ENCODE measurements around the gene TYR. TPM values are rescaled to one million over a fixed set of nuclear protein-coding genes. Genes with fewer than 3 reads are reported as not detected.
"Not testable (repeated sequence)": the region's sequence is repeated elsewhere in the genome, so short reads cannot be mapped to it uniquely, and the experiment has no call there.

The TYR gene
- total RNA-seq, 1 donor from 2014 or later: not detected

GRCh38 chr11:89205378-89205777 is 27.7 kb downstream of the TYR start:
- H3K27me3 Mint-ChIP-seq: no peaks in the 10 kb centered on the region
- H3K36me3 Mint-ChIP-seq (ENCODE audit: insufficient read depth): no peaks in the 10 kb centered on the region
- no peak for DNase-seq (ENCODE audit: low spot score, unreplicated experiment)
- TF ChIP-seq, protein P1, sequence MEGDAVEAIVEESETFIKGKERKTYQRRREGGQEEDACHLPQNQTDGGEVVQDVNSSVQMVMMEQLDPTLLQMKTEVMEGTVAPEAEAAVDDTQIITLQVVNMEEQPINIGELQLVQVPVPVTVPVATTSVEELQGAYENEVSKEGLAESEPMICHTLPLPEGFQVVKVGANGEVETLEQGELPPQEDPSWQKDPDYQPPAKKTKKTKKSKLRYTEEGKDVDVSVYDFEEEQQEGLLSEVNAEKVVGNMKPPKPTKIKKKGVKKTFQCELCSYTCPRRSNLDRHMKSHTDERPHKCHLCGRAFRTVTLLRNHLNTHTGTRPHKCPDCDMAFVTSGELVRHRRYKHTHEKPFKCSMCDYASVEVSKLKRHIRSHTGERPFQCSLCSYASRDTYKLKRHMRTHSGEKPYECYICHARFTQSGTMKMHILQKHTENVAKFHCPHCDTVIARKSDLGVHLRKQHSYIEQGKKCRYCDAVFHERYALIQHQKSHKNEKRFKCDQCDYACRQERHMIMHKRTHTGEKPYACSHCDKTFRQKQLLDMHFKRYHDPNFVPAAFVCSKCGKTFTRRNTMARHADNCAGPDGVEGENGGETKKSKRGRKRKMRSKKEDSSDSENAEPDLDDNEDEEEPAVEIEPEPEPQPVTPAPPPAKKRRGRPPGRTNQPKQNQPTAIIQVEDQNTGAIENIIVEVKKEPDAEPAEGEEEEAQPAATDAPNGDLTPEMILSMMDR (IDR thresholded peaks at IDR 0.05; ENCODE audit: unreplicated experiment): no peak
- H3K4me3 Mint-ChIP-seq (ENCODE audit: low read depth): no peak overlapping the region
- H3K4me1 Mint-ChIP-seq (ENCODE audit: low read depth): no peaks in the 10 kb centered on the region
- no peak overlapping the region for H3K27ac Mint-ChIP-seq
- no peaks in the 10 kb centered on the region for H3K9me3 Mint-ChIP-seq (ENCODE audit: low read depth)

DNA sequence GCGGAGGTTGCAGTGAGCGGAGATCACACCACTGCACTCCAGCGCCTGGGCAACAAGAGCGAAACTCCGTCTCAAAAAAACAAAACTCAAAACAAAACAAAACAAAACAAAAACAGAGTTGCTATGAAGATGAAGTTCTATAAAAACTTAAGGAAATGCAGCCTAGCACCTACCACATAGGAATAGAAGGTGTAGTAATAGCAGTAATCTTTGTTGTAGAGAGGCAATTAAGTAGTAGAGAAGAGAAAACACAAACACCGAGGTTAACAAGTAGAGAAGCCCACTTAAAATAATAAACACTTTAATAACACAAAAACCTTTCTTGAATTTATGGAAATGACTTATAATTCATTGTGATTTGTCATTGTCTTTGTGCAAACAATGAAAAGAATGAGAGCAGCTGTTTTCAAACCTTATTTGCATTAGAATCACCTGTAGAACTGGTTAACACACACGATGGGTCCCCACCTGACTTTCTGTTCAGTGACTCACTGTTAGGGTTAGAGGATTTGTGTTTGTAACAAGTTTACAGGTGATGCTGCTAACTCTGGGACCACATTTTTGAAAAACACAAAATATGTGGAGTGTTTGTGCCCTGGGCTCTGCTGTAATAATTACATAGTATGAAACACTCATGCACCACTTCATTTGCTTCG is 43.1 kb downstream of the TYR start:
- H3K4me3 Mint-ChIP-seq (ENCODE audit: low read depth): no peak overlapping the region
- DNase-seq (ENCODE audit: low spot score, unreplicated experiment): no peak
- H3K27me3 Mint-ChIP-seq: no peaks in the 10 kb centered on the region
- no peak overlapping the region for H3K27ac Mint-ChIP-seq
- TF ChIP-seq, protein P1 (IDR thresholded peaks at IDR 0.05; ENCODE audit: unreplicated experiment): no peak
- no peaks in the 10 kb centered on the region for H3K9me3 Mint-ChIP-seq (ENCODE audit: low read depth)
- no peaks in the 10 kb centered on the region for H3K36me3 Mint-ChIP-seq (ENCODE audit: insufficient read depth)
- no peaks in the 10 kb centered on the region for H3K4me1 Mint-ChIP-seq (ENCODE audit: low read depth)

- Mint-ChIP-seq H3K36me3 (ENCODE audit: insufficient read depth) (no peaks in the 10 kb centered on the region), H3K27me3 (no peaks in the 10 kb centered on the region), H3K4me3 (ENCODE audit: low read depth) (no peak overlapping the region), H3K27ac (no peak overlapping the region), H3K4me1 (ENCODE audit: low read depth) (no peaks in the 10 kb centered on the region), H3K9me3 (ENCODE audit: low read depth) (no peaks in the 10 kb centered on the region)
- no peak for DNase-seq (ENCODE audit: low spot score, unreplicated experiment)
- TF ChIP-seq, protein P1 (IDR thresholded peaks at IDR 0.05; ENCODE audit: unreplicated experiment): no peak
Observed at GRCh38 chr11:89235083-89235482, 57.4 kb downstream of the TYR start.

- TF ChIP-seq, protein P1 (IDR thresholded peaks at IDR 0.05; ENCODE audit: unreplicated experiment): no peak
- Mint-ChIP-seq H3K4me3 (ENCODE audit: low read depth) (no peak overlapping the region), H3K36me3 (ENCODE audit: insufficient read depth) (no peaks in the 10 kb centered on the region), H3K27ac (no peak overlapping the region), H3K27me3 (no peaks in the 10 kb centered on the region), H3K4me1 (ENCODE audit: low read depth) (no peaks in the 10 kb centered on the region), H3K9me3 (ENCODE audit: low read depth) (no peaks in the 10 kb centered on the region)
- no peak for DNase-seq (ENCODE audit: low spot score, unreplicated experiment)
Observed at GRCh38 chr11:89235976-89236375, 58.3 kb downstream of the TYR start.

- not testable (repeated sequence) for H3K4me1 Mint-ChIP-seq (ENCODE audit: low read depth); H3K4me3 Mint-ChIP-seq (ENCODE audit: low read depth); DNase-seq (ENCODE audit: low spot score, unreplicated experiment); H3K27me3 Mint-ChIP-seq; H3K36me3 Mint-ChIP-seq (ENCODE audit: insufficient read depth); H3K9me3 Mint-ChIP-seq (ENCODE audit: low read depth); H3K27ac Mint-ChIP-seq
Observed at GRCh38 chr11:89247007-89247406, 69.3 kb downstream of the TYR start.

DNA sequence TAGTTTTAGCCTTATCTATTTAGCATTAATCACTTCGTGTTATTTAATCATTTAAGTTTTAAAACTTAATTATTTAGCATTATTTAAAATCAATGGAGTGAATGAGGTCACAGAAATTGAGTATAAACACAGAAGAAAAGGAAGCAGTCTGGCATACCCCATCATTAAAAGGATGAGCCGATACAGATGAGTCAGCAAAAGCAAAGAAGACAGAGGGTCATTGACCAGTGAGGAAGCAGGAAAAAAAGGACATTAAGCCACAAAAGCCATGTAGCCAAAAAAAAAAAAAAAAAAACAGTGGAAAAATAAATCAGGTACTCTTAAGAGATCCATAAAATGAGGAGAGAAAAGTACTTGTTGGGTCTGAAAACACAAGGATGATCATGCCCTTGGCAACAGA is 71.5 kb downstream of the TYR start:
- H3K27ac Mint-ChIP-seq: no peak overlapping the region
- no peaks in the 10 kb centered on the region for H3K27me3 Mint-ChIP-seq
- H3K9me3 Mint-ChIP-seq (ENCODE audit: low read depth): peaks cover 6% of the 10 kb centered on the region
- H3K36me3 Mint-ChIP-seq (ENCODE audit: insufficient read depth): no peaks in the 10 kb centered on the region
- no peak for DNase-seq (ENCODE audit: low spot score, unreplicated experiment)
- H3K4me3 Mint-ChIP-seq (ENCODE audit: low read depth): no peak overlapping the region
- TF ChIP-seq, protein P1 (IDR thresholded peaks at IDR 0.05; ENCODE audit: unreplicated experiment): no peak
- H3K4me1 Mint-ChIP-seq (ENCODE audit: low read depth): no peaks in the 10 kb centered on the region

DNA sequence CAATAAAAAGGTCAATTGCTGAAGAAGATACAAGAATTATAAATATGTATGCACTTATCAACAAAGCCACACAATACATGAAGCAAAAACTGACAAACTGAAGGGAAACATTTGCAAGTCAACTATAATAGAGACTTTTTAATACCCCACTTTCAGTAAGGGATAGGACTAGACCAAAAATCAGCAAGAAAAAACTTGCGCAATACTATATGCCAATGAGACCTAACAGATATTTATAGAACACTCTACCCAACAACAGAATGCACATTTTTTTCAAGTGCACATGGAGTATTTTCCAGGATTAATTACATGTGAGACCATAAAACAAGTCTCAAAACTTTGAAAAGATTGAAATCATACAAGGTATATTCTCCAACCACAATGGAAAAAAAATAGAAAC is 83.8 kb downstream of the TYR start:
- H3K4me3 Mint-ChIP-seq (ENCODE audit: low read depth); H3K9me3 Mint-ChIP-seq (ENCODE audit: low read depth); H3K36me3 Mint-ChIP-seq (ENCODE audit: insufficient read depth); H3K4me1 Mint-ChIP-seq (ENCODE audit: low read depth); H3K27ac Mint-ChIP-seq; DNase-seq (ENCODE audit: low spot score, unreplicated experiment); H3K27me3 Mint-ChIP-seq: not testable (repeated sequence)

Measured in progenitor cell of endocrine pancreas (in vitro differentiated cells).